Esophagus muscularis mucosa (tissue), 4 donors: ENCODE results near the gene MEG3. TPM values are rescaled to one million over a fixed set of nuclear protein-coding genes. Genes with fewer than 3 reads are reported as not detected.
"Not testable (repeated sequence)": the region's sequence is repeated elsewhere in the genome, so short reads cannot be mapped to it uniquely, and the experiment has no call there.

ENCODE experiments used
- DNase-seq: peaks from one replicate; pipeline ENCODE4 v3.0.0-alpha.2; 2017; ENCODE audit errors: extremely low spot score
- H3K27ac ChIP-seq, 4 donors: fragments of 200-600 bp; sonication (generic); replicated peaks in 1 of 4; 1 replicate in 3 of 4; 2 replicates in 1 of 4; pipeline ENCODE4 v1.5.1; 2016 to 2019; ENCODE audit warnings: mild to moderate bottlenecking in 1 of 4
- H3K27me3 ChIP-seq, 4 donors: fragments of 200-600 bp; sonication (generic); one replicate each; pipeline versions ENCODE4 v1.5.1 to v1.6.0; 2016 to 2019
- H3K36me3 ChIP-seq, 4 donors: fragments of 200-600 bp; sonication (generic); one replicate each; pipeline ENCODE4 v1.5.1; 2016 to 2019
- H3K4me1 ChIP-seq, 4 donors: fragments of 200-600 bp; sonication (generic); one replicate each; pipeline ENCODE4 v1.5.1; 2016 to 2019
- H3K4me3 ChIP-seq, 4 donors: fragments of 200-600 bp; sonication (generic); 1 replicate in 2 of 4; 2 replicates in 2 of 4; pipeline ENCODE4 v1.5.1; 2016 to 2019; ENCODE audit warnings: mild to moderate bottlenecking in 4 of 4, moderate library complexity in 1 of 4
- H3K9me3 ChIP-seq, 4 donors: fragments of 200-600 bp; sonication (generic); 1 replicate in 3 of 4; 2 replicates in 1 of 4; pipeline ENCODE4 v1.5.1; 2016 to 2019
- CTCF ChIP-seq, 3 experiments: fragments of 200-600 bp in 2 of 3; fragments of 450-650 bp in 1 of 3; sonication (generic) in 2 of 3; IDR thresholded peaks; one replicate each; pipeline ENCODE4 v1.5.1; 2017 to 2019; ENCODE audit warnings: antibody characterized with exemption in 3 of 3, mild to moderate bottlenecking in 2 of 3, moderate library complexity in 1 of 3
- EP300 ChIP-seq: sonication (generic); formaldehyde crosslinking; IDR thresholded peaks from one replicate; pipeline ENCODE4 v1.6.1; 2017; ENCODE audit warnings: antibody characterized with exemption
- POLR2A ChIP-seq: fragments of 450-650 bp; IDR thresholded peaks from one replicate; pipeline ENCODE4 v1.6.1; 2017; ENCODE audit warnings: antibody characterized with exemption, moderate library complexity, mild to moderate bottlenecking, low read depth
- POLR2AphosphoS5 ChIP-seq, 2 donors: sonication (generic); formaldehyde crosslinking; IDR thresholded peaks; one replicate each; pipeline ENCODE4 v1.6.1; 2017; ENCODE audit warnings: antibody characterized with exemption in 2 of 2
- WGBS: methylation state at CpG from one replicate; pipeline ENCODE4 v1.1.5; 2018; 5-methylcytosine and 5-hydroxymethylcytosine counted together
- intact Hi-C: fragments of 100-400 bp; cut with DNase I; formaldehyde crosslinking; loops from one replicate; pipeline ENCODE4 v1.15.1; 2023
- total RNA-seq, 4 donors: library from RNA; depleted of rRNA; stranded (reverse); fragments of >200 nt; gene quantifications; one replicate each; pipeline versions ENCODE4 v1.1.0 to v1.2.1, GENCODE V29; 2016

Gene MEG3
- total RNA-seq, 4 donors from 2014 or later = 9.4 to 53.2 (median 22.1) TPM

- 93% methylated on average over 25 of the region's 26 CpGs for WGBS
- intact Hi-C loops = no loop called here
- Histone ChIP-seq H3K4me3 (no peak overlapping the region), H3K36me3 (no peaks in the 10 kb centered on the region), H3K27me3 (peaks cover 0 to 14% (median 0%) of the 10 kb centered on the region in 4 donors), H3K4me1 (no peaks in the 10 kb centered on the region), H3K9me3 (no peaks in the 10 kb centered on the region), H3K27ac (no peak overlapping the region)
- DNase-seq = no peak
- no peak for TF ChIP-seq POLR2AphosphoS5 (IDR thresholded peaks at IDR 0.05)
- no peak for TF ChIP-seq POLR2A
- no peak for TF ChIP-seq CTCF (IDR thresholded peaks at IDR 0.05)
- TF ChIP-seq EP300 = no peak
Measured at GRCh38 chr14:100816950-100817901, 8.7 kb upstream of the MEG3 start.

- 81% methylated on average over 3 of the region's 3 CpGs for WGBS
- H3K4me3 ChIP-seq = no peak overlapping the region
- no peaks in the 10 kb centered on the region for H3K9me3 ChIP-seq
- H3K27ac ChIP-seq = no peak overlapping the region
- no peak for TF ChIP-seq POLR2AphosphoS5 (IDR thresholded peaks at IDR 0.05)
- no peak for TF ChIP-seq CTCF (IDR thresholded peaks at IDR 0.05)
- no peak for TF ChIP-seq EP300
- TF ChIP-seq POLR2A = no peak
- H3K4me1 ChIP-seq = peaks cover 0 to 5% (median 0%) of the 10 kb centered on the region in 4 donors
- H3K36me3 ChIP-seq = no peaks in the 10 kb centered on the region
- intact Hi-C loops = no loop called here
- peaks cover 0 to 12% (median 0%) of the 10 kb centered on the region in 4 donors for H3K27me3 ChIP-seq
- no peak for DNase-seq
Measured at GRCh38 chr14:100818221-100818699, 7.7 kb upstream of the MEG3 start.

- H3K4me1 ChIP-seq, H3K27ac ChIP-seq, H3K9me3 ChIP-seq, DNase-seq, intact Hi-C loops, H3K4me3 ChIP-seq, H3K36me3 ChIP-seq: not testable (repeated sequence)
- peaks cover 0 to 10% (median 0%) of the 10 kb centered on the region in 4 donors for H3K27me3 ChIP-seq
- 82% methylated on average over 10 of the region's 10 CpGs for WGBS
Measured at GRCh38 chr14:100818923-100819322, 7.0 kb upstream of the MEG3 start.

- Histone ChIP-seq H3K36me3 (no peaks in the 10 kb centered on the region), H3K9me3 (no peaks in the 10 kb centered on the region), H3K27me3 (peaks cover 0 to 10% (median 0%) of the 10 kb centered on the region in 4 donors), H3K4me1 (peaks cover 0 to 5% (median 0%) of the 10 kb centered on the region in 4 donors), H3K4me3 (no peak overlapping the region), H3K27ac (no peak overlapping the region)
- no peak for TF ChIP-seq POLR2AphosphoS5 (IDR thresholded peaks at IDR 0.05)
- TF ChIP-seq CTCF (IDR thresholded peaks at IDR 0.05) = no peak
- TF ChIP-seq EP300 = no peak
- no peak for TF ChIP-seq POLR2A
- DNase-seq = no peak
- 100% methylated on average over 1 of the region's 1 CpG for WGBS
- intact Hi-C loops = no loop called here
Measured at GRCh38 chr14:100819453-100819828, 6.5 kb upstream of the MEG3 start.

GRCh38 chr14:100819829-100820475, 6.0 kb upstream of the MEG3 start:
- Histone ChIP-seq H3K4me3 (no peak overlapping the region), H3K9me3 (no peaks in the 10 kb centered on the region), H3K36me3 (no peaks in the 10 kb centered on the region), H3K27ac (no peak overlapping the region), H3K4me1 (peaks cover 0 to 5% (median 0%) of the 10 kb centered on the region in 4 donors), H3K27me3 (peaks cover 0 to 15% (median 2%) of the 10 kb centered on the region in 4 donors)
- DNase-seq = no peak
- WGBS = 97% methylated on average over 22 of the region's 22 CpGs
- intact Hi-C loops = no loop called here
- no peak for TF ChIP-seq POLR2AphosphoS5 (IDR thresholded peaks at IDR 0.05)
- no peak for TF ChIP-seq EP300
- no peak for TF ChIP-seq POLR2A
- TF ChIP-seq CTCF (IDR thresholded peaks at IDR 0.05) = no peak
